HepG2 (cell line): ENCODE results near the gene PSEN2. TPM values are rescaled to one million over a fixed set of nuclear protein-coding genes. Genes with fewer than 3 reads are reported as not detected.

ENCODE experiments used
- ATAC-seq: fragments of 200-7000 bp; cut with Tn5 transposase; 3 replicates; pipeline ENCODE4 v1.9.1; 2020; ENCODE audit warnings: mild to moderate bottlenecking, moderate library complexity
- BruUV-seq: library from RNA; stranded (reverse); fragments of 400-500 nt; replicated peaks from 2 replicates; lab custom pipeline; 2021; lab: Mats Ljungman, UMichigan
- CTCF ChIA-PET: fragments of 300-600 bp; formaldehyde crosslinking; extraction: SDS; loops from one replicate; lab custom pipeline; 2021; ENCODE audit warnings: low total read pairs, inconsistent platforms, low intra/inter-chr PET ratio; lab: Yijun Ruan, JAX
- POLR2A ChIA-PET: fragments of 350-600 bp; sonication (Branson Sonifier 250); formaldehyde crosslinking; loops from one replicate; lab custom pipeline; 2020; ENCODE audit warnings: antibody characterized with exemption, inconsistent platforms; lab: Yijun Ruan, JAX
- DNase-seq: peaks from one replicate; pipeline ENCODE4 v3.0.0-alpha.2; 2015; ENCODE audit warnings: low spot score
- FAIRE-seq: peaks from 3 replicates; lab custom pipeline; 2011; peaks lifted over from hg19 to GRCh38; lab: Jason Lieb, UNC
- H2AFZ ChIP-seq: one replicate; pipeline ENCODE4 v1.6.1; 2011; ENCODE audit warnings: low read length, inconsistent platforms
- H3K27ac ChIP-seq: fragments of 300-600 bp; 3 replicates; pipeline ENCODE4 v1.8.0; 2011; ENCODE audit warnings: mixed run types, mild to moderate bottlenecking, mixed read lengths, low read length, inconsistent platforms; ENCODE audit not compliant: insufficient read depth; ENCODE audit errors: extremely low read length
- H3K27me3 ChIP-seq, 2 experiments: fragments of 200-600 bp in 1 of 2; 2 replicates in 1 of 2; 3 replicates in 1 of 2; pipeline versions ENCODE4 v1.6.0 to v1.8.0; 2011; ENCODE audit warnings: low read length in 2 of 2, mild to moderate bottlenecking in 2 of 2, moderate library complexity in 2 of 2, inconsistent platforms in 1 of 2; ENCODE audit not compliant: insufficient read depth in 2 of 2, control insufficient read depth in 1 of 2
- H3K36me3 ChIP-seq, 2 experiments: fragments of 200-600 bp in 1 of 2; replicated peaks in 1 of 2; 2 replicates in 1 of 2; 3 replicates in 1 of 2; pipeline versions ENCODE4 v1.5.1 to v1.8.0; 2011; ENCODE audit warnings: low read length in 2 of 2, inconsistent platforms in 1 of 2; ENCODE audit not compliant: insufficient read depth in 2 of 2, control insufficient read depth in 1 of 2
- H3K4me1 ChIP-seq: 2 replicates; pipeline ENCODE4 v1.5.1; 2012; ENCODE audit warnings: low read length, inconsistent platforms; ENCODE audit not compliant: insufficient read depth
- H3K4me2 ChIP-seq: 2 replicates; pipeline ENCODE4 v1.6.0; 2011; ENCODE audit warnings: low read depth, low read length, inconsistent platforms
- H3K4me3 ChIP-seq, 3 experiments: fragments of 200-600 bp in 1 of 3; sonication (generic), shearing (Covaris generic) in 1 of 3; replicated peaks in 1 of 3; 2 replicates each; pipeline ENCODE4 v1.5.1; 2011 to 2016; ENCODE audit warnings: low read length in 3 of 3, inconsistent platforms in 2 of 3, low read depth in 2 of 3, mild to moderate bottlenecking in 2 of 3, control low read depth in 1 of 3, mixed read lengths in 1 of 3; ENCODE audit not compliant: insufficient read depth in 1 of 3
- H3K79me2 ChIP-seq: one replicate; pipeline ENCODE4 v1.6.1; 2011; ENCODE audit warnings: low read length, inconsistent platforms; ENCODE audit not compliant: insufficient read depth
- H3K9ac ChIP-seq: 2 replicates; pipeline ENCODE4 v1.6.0; 2011; ENCODE audit warnings: mild to moderate bottlenecking, low read depth, low read length, inconsistent platforms; ENCODE audit not compliant: insufficient read depth
- H3K9me3 ChIP-seq: 2 replicates; pipeline ENCODE4 v1.5.1; 2012; ENCODE audit warnings: mild to moderate bottlenecking, low read length
- H4K20me1 ChIP-seq: 2 replicates; pipeline ENCODE4 v1.6.0; 2011; ENCODE audit warnings: inconsistent platforms, mild to moderate bottlenecking, low read length, moderate library complexity; ENCODE audit not compliant: insufficient read depth
- ADNP ChIP-seq: sonication (generic); formaldehyde crosslinking; IDR thresholded peaks from 2 replicates; pipeline ENCODE4 v1.4.0; 2020; ENCODE audit warnings: missing genetic modification reagents
- AGO2 ChIP-seq: fragments of 200-400 bp; formaldehyde crosslinking; optimal IDR thresholded peaks from 2 replicates; pipeline ENCODE3; 2017; ENCODE audit warnings: mild to moderate bottlenecking, low read depth, low read length, moderate library complexity
- ATF1 ChIP-seq: IDR thresholded peaks from 2 replicates; pipeline ENCODE4 v1.6.1; 2016; ENCODE audit warnings: mild to moderate bottlenecking, control low read depth
- ATF7-NPFF ChIP-seq: sonication (generic); formaldehyde crosslinking; IDR thresholded peaks from 2 replicates; pipeline ENCODE4 v1.8.1; 2023; ENCODE audit warnings: mild to moderate bottlenecking, low read depth, missing genetic modification reagents, moderate library complexity
- ELF1 ChIP-seq: sonication (generic); formaldehyde crosslinking; IDR thresholded peaks from 2 replicates; pipeline ENCODE4 v1.4.0; 2020; ENCODE audit warnings: missing genetic modification reagents
- FOXA3 ChIP-seq: IDR thresholded peaks from 2 replicates; pipeline ENCODE4 v1.6.1; 2016; ENCODE audit warnings: missing genetic modification reagents, missing compliant biosample characterization
- HNRNPH1 ChIP-seq: fragments of 200-400 bp; formaldehyde crosslinking; optimal IDR thresholded peaks from 2 replicates; pipeline ENCODE3; 2017; ENCODE audit warnings: mild to moderate bottlenecking, low read depth, low read length
- HNRNPUL1 ChIP-seq: fragments of 200-400 bp; formaldehyde crosslinking; IDR thresholded peaks from 2 replicates; pipeline ENCODE4 v1.6.1; 2017; ENCODE audit warnings: low read depth, mild to moderate bottlenecking, low read length, moderate library complexity
- KDM5B ChIP-seq: sonication (generic); formaldehyde crosslinking; IDR thresholded peaks from 2 replicates; pipeline ENCODE4 v1.4.0; 2020; ENCODE audit warnings: missing genetic modification reagents, mild to moderate bottlenecking, borderline replicate concordance
- KDM6A ChIP-seq: IDR thresholded peaks from 2 replicates; pipeline ENCODE4 v1.6.1; 2016; ENCODE audit warnings: low read depth
- MTERF4 ChIP-seq: sonication (generic); formaldehyde crosslinking; IDR thresholded peaks from 2 replicates; pipeline ENCODE4 v1.8.0; 2023; ENCODE audit warnings: mild to moderate bottlenecking, missing genetic modification reagents
- NFAT5 ChIP-seq: sonication (generic); formaldehyde crosslinking; IDR thresholded peaks from 2 replicates; pipeline ENCODE4 v1.4.0; 2020; ENCODE audit warnings: missing genetic modification reagents
- NFATC3 ChIP-seq: sonication (generic); formaldehyde crosslinking; IDR thresholded peaks from 2 replicates; pipeline ENCODE4 v1.5.1; 2020; ENCODE audit warnings: mild to moderate bottlenecking, missing genetic modification reagents
- POGZ ChIP-seq: sonication (generic); formaldehyde crosslinking; IDR thresholded peaks from 2 replicates; pipeline ENCODE4 v1.4.0; 2020; ENCODE audit warnings: mild to moderate bottlenecking, missing genetic modification reagents
- SNRNP70 ChIP-seq: fragments of 200-400 bp; formaldehyde crosslinking; IDR thresholded peaks from 2 replicates; pipeline ENCODE4 v1.6.1; 2017; ENCODE audit warnings: mild to moderate bottlenecking, low read depth, low read length, moderate library complexity
- ZNF263 ChIP-seq: sonication (generic); formaldehyde crosslinking; IDR thresholded peaks from 2 replicates; pipeline ENCODE4 v1.4.0; 2020; ENCODE audit warnings: missing genetic modification reagents
- ZNF317 ChIP-seq: sonication (generic); formaldehyde crosslinking; IDR thresholded peaks from 2 replicates; pipeline ENCODE4 v1.5.0; 2020; ENCODE audit warnings: mild to moderate bottlenecking, missing genetic modification reagents
- ZNF501 ChIP-seq: sonication (generic); formaldehyde crosslinking; IDR thresholded peaks from 2 replicates; pipeline ENCODE4 v1.5.1; 2020; ENCODE audit warnings: mild to moderate bottlenecking, moderate library complexity, missing genetic modification reagents
- ZNF652 ChIP-seq: IDR thresholded peaks from 2 replicates; pipeline ENCODE4 v1.6.1; 2016; ENCODE audit warnings: low read depth, borderline replicate concordance
- ZNF839 ChIP-seq: sonication (generic); formaldehyde crosslinking; IDR thresholded peaks from 2 replicates; pipeline ENCODE4 v1.4.0; 2020; ENCODE audit warnings: missing genetic modification reagents, mild to moderate bottlenecking, borderline replicate concordance
- WGBS: methylation state at CpG from one replicate; pipeline ENCODE4 v1.1.6; 2017; ENCODE audit warnings: low lambda C conversion rate; 5-methylcytosine and 5-hydroxymethylcytosine counted together
- in situ Hi-C: cut with HindIII; loops from 2 replicates; pipeline ENCODE4 v1.10.0; 2017; ENCODE audit warnings: low pct_unique_long_range_greater_than_20kb; ENCODE audit not compliant: extremely low pct_ligation_motif_present
- intact Hi-C: fragments of 100-400 bp; cut with micrococcal nuclease; formaldehyde crosslinking; loops from one replicate; pipeline ENCODE4 v1.10.0; 2022; ENCODE audit not compliant: unreplicated experiment
- polyA plus RNA-seq, 8 experiments: library from polyadenylated mRNA; depleted of rRNA in 3 of 8; stranded (reverse) in 7 of 8; unstranded in 1 of 8; fragments of >200 nt; fragmentation: Illumina TruSeq in 4 of 8; extraction: Trizol in 4 of 8; gene quantifications; 2 replicates each; pipeline versions ENCODE4 v1.2.1 to v1.2.3, GENCODE V29; 2011 to 2016; ENCODE audit warnings: low read depth in 4 of 8, missing spikeins in 1 of 8, mixed read lengths in 1 of 8; ENCODE audit not compliant: insufficient read depth in 1 of 8
- total RNA-seq, 5 experiments: library from RNA; depleted of rRNA; stranded (reverse); fragments of >200 nt; fragmentation: Illumina TruSeq; extraction: Trizol; gene quantifications; 2 replicates each; pipeline ENCODE4 v1.2.3, GENCODE V29; 2016; ENCODE audit warnings: low read depth in 1 of 5

PSEN2 gene
- total and polyA plus RNA-seq, 2 of the 13 experiments (the other 11 are each of a cell fraction or from before 2014, with no cell fraction given): 5.9 to 13.1 TPM

- Histone ChIP-seq H3K4me1 (peaks cover 71% of the 10 kb centered on the region), H2AFZ (no peak overlapping the region), H3K27me3 (no peaks in the 10 kb centered on the region; a peak in 1 of 5 replicates), H3K9ac (peak overlapping the region; percentile 72; the same call in 1 of the 2 replicates), H3K9me3 (no peaks in the 10 kb centered on the region), H3K4me2 (peak overlapping the region; percentile 94), H3K36me3 (peaks cover 0 to 2% of the 10 kb centered on the region in 2 experiments; a peak in 2 of 5 replicates), H3K4me3 (peak overlapping the region; percentile 49 to 74 (median 50)), H3K27ac (peak overlapping the region; percentile 94), H4K20me1 (peaks cover 22% of the 10 kb centered on the region), H3K79me2 (peaks cover 82% of the 10 kb centered on the region)
- WGBS: 24% methylated on average over 2 of the region's 2 CpGs
- ATAC-seq (no peak), FAIRE-seq (no peak), DNase-seq (no peak)
- no TSS peak for BruUV-seq
- CTCF ChIA-PET: no interaction called here
- in situ Hi-C loops (no loop called here), intact Hi-C loops (loop anchor here (1.0 to 2.0 kb wide), 3 partner anchors 23 to 31 kb away; no protein-coding TSS in a partner anchor)
- POLR2A ChIA-PET: interaction anchor here (6.5 kb wide), 1 partner anchor 30 kb away, joined by 46 read pairs; no protein-coding TSS in a partner anchor
- TF ChIP-seq POGZ (no peak), ELF1 (CRISPR knock-in tag) (no peak), ZNF652 (CRISPR knock-in tag) (no peak), ZNF839 (CRISPR knock-in tag) (no peak), NFAT5 (CRISPR knock-in tag) (no peak), AGO2 (peak; percentile 53), KDM5B (CRISPR knock-in tag) (0 out of 2 replicates have a peak, but pooled peaks have one; percentile 27), HNRNPUL1 (no peak), ZNF501 (CRISPR knock-in tag) (no peak), ZNF317 (CRISPR knock-in tag) (no peak), HNRNPH1 (no peak), FOXA3 (CRISPR knock-in tag) (no peak), ATF7-NPFF (CRISPR knock-in tag) (0 out of 2 replicates have a peak, but pooled peaks have one; percentile 17), ZNF263 (CRISPR knock-in tag) (peak; percentile 79), MTERF4 (0 out of 2 replicates have a peak, but pooled peaks have one; percentile 11), SNRNP70 (no peak), KDM6A (no peak), ADNP (CRISPR knock-in tag) (no peak), NFATC3 (CRISPR knock-in tag) (no peak), ATF1 (CRISPR knock-in tag) (no peak)
These were observed 73.5 kb downstream of the PSEN2 start for GRCh38 chr1:226943927-226944326.
